K562 (cell line): Measurements from ENCODE around the gene LIPM. TPM values are rescaled to one million over a fixed set of nuclear protein-coding genes. Genes with fewer than 3 reads are reported as not detected.

ENCODE experiments used
- ATAC-seq: fragments of 200-7000 bp; cut with Tn5 transposase; 3 replicates; pipeline ENCODE4 v1.9.1; 2020; ENCODE audit warnings: moderate library complexity
- BruUV-seq: library from RNA; stranded (reverse); fragments of 400-500 nt; replicated peaks from 2 replicates; lab custom pipeline; 2021; lab: Mats Ljungman, UMichigan
- CTCF ChIA-PET: fragments of 300-600 bp; formaldehyde crosslinking; extraction: SDS; loops from one replicate; lab custom pipeline; 2021; ENCODE audit warnings: low intra/inter-chr PET ratio; lab: Yijun Ruan, JAX
- POLR2A ChIA-PET: fragments of 300-600, 350-650 bp; sonication (Branson Sonifier 250); formaldehyde crosslinking; extraction: SDS; loops from one replicate; lab custom pipeline; 2021; ENCODE audit warnings: antibody characterized with exemption, inconsistent platforms; lab: Yijun Ruan, JAX
- DNase-seq, 4 experiments: peaks; one replicate each; pipeline versions ENCODE4 v3.0.0 to v3.0.0-alpha.2; 2011 to 2018; ENCODE audit warnings: low spot score in 3 of 4, mixed read lengths in 3 of 4; ENCODE audit errors: extremely low read depth in 1 of 4
- FAIRE-seq: peaks from 2 replicates; lab custom pipeline; 2011; peaks lifted over from hg19 to GRCh38; lab: Jason Lieb, UNC
- H2AFZ ChIP-seq: 2 replicates; pipeline ENCODE4 v1.6.0; 2011; ENCODE audit warnings: low read depth, low read length, control low read depth, inconsistent platforms
- H3K27ac ChIP-seq: fragments of 200-600 bp; 3 replicates; pipeline ENCODE4 v1.8.0; 2011; ENCODE audit warnings: low read depth, mild to moderate bottlenecking, control low read depth, inconsistent platforms, low read length, moderate library complexity, mixed read lengths; ENCODE audit errors: extremely low read depth
- H3K27me3 ChIP-seq, 2 experiments: fragments of 300-600 bp in 1 of 2; 2 replicates in 1 of 2; 3 replicates in 1 of 2; pipeline versions ENCODE4 v1.6.0 to v1.8.0; 2011; ENCODE audit warnings: inconsistent platforms in 2 of 2, low read length in 2 of 2, mild to moderate bottlenecking in 1 of 2, mixed read lengths in 1 of 2, moderate library complexity in 1 of 2; ENCODE audit not compliant: control insufficient read depth in 2 of 2, insufficient read depth in 2 of 2
- H3K36me3 ChIP-seq: fragments of 300-600 bp; 3 replicates; pipeline ENCODE4 v1.8.0; 2011; ENCODE audit warnings: mild to moderate bottlenecking, low read length, inconsistent platforms; ENCODE audit not compliant: control insufficient read depth, insufficient read depth
- H3K4me1 ChIP-seq, 2 experiments: fragments of 200-600 bp in 1 of 2; replicated peaks in 1 of 2; 2 replicates in 1 of 2; 3 replicates in 1 of 2; pipeline versions ENCODE4 v1.5.1 to v1.8.0; 2011; ENCODE audit warnings: inconsistent platforms in 2 of 2, low read length in 2 of 2, mild to moderate bottlenecking in 1 of 2, mixed read lengths in 1 of 2, moderate library complexity in 1 of 2; ENCODE audit not compliant: control insufficient read depth in 2 of 2, insufficient read depth in 2 of 2
- H3K4me2 ChIP-seq: 2 replicates; pipeline ENCODE4 v1.6.1; 2011; ENCODE audit warnings: low read length, control low read depth, inconsistent platforms, mixed read lengths; ENCODE audit not compliant: insufficient read depth
- H3K4me3 ChIP-seq: fragments of 200-600 bp; sonication (generic), shearing (Covaris generic); 2 replicates; pipeline ENCODE4 v1.5.1; 2016; ENCODE audit warnings: control low read depth, inconsistent platforms
- H3K79me2 ChIP-seq: fragments of 200-600 bp; 3 replicates; pipeline ENCODE4 v1.8.0; 2011; ENCODE audit warnings: low read length, inconsistent platforms; ENCODE audit not compliant: control insufficient read depth, insufficient read depth
- H3K9ac ChIP-seq, 2 experiments: 2 replicates each; pipeline versions ENCODE4 v1.6.0 to v1.6.1; 2011; ENCODE audit warnings: low read depth in 2 of 2, low read length in 2 of 2, control low read depth in 1 of 2, inconsistent platforms in 1 of 2, mild to moderate bottlenecking in 1 of 2, mixed read lengths in 1 of 2; ENCODE audit not compliant: insufficient read depth in 1 of 2
- H3K9me1 ChIP-seq: one replicate; pipeline ENCODE4 v1.6.0; 2011; ENCODE audit warnings: inconsistent platforms, mild to moderate bottlenecking, low read length, moderate library complexity; ENCODE audit not compliant: control insufficient read depth, insufficient read depth
- H3K9me3 ChIP-seq: replicated peaks from 2 replicates; pipeline ENCODE4 v1.5.1; 2011; ENCODE audit warnings: low read depth, low read length, inconsistent platforms; ENCODE audit not compliant: control insufficient read depth, insufficient read depth
- H4K20me1 ChIP-seq: replicated peaks from 2 replicates; pipeline ENCODE4 v1.6.1; 2011; ENCODE audit warnings: low read length, inconsistent platforms, mixed read lengths; ENCODE audit not compliant: control insufficient read depth, insufficient read depth
- ASH1L ChIP-seq: fragments of 450-650 bp; IDR thresholded peaks from 2 replicates; pipeline ENCODE4 v1.6.1; 2018; ENCODE audit warnings: borderline replicate concordance, mild to moderate bottlenecking, low read depth; ENCODE audit not compliant: partially characterized antibody
- ATF7 ChIP-seq: fragments of 450-650 bp; IDR thresholded peaks from 2 replicates; pipeline ENCODE4 v1.7.1; 2014; ENCODE audit warnings: mild to moderate bottlenecking, moderate library complexity
- CBFA2T3 ChIP-seq: fragments of 450-650 bp; IDR thresholded peaks from 2 replicates; pipeline ENCODE4 v1.6.1; 2017
- CREB3 ChIP-seq: fragments of 450-650 bp; conservative IDR thresholded peaks from 2 replicates; pipeline ENCODE4 v1.6.1; 2016; ENCODE audit warnings: missing genetic modification characterization, low read depth, mild to moderate bottlenecking, missing compliant biosample characterization, moderate library complexity
- CTCFL ChIP-seq: IDR thresholded peaks from 2 replicates; pipeline ENCODE4 v1.6.1; 2011; ENCODE audit warnings: borderline replicate concordance, low read depth, mild to moderate bottlenecking, moderate library complexity, low read length; ENCODE audit not compliant: insufficient read depth, poor library complexity, severe bottlenecking
- ESRRB ChIP-seq: fragments of 250-450 bp; sonication (Bioruptor Pico); IDR thresholded peaks from 2 replicates; pipeline ENCODE4 v1.5.0; 2020; ENCODE audit warnings: mild to moderate bottlenecking, moderate library complexity, borderline replicate concordance
- FOXJ3 ChIP-seq: sonication (generic); formaldehyde crosslinking; IDR thresholded peaks from 2 replicates; pipeline ENCODE4 v1.4.0; 2020; ENCODE audit warnings: mild to moderate bottlenecking, missing genetic modification reagents
- HMG20A ChIP-seq: fragments of 450-650 bp; formaldehyde crosslinking; conservative IDR thresholded peaks from 2 replicates; pipeline ENCODE4 v1.4.0; 2020; ENCODE audit warnings: mild to moderate bottlenecking, mixed read lengths
- HNRNPL ChIP-seq: fragments of 200-400 bp; formaldehyde crosslinking; IDR thresholded peaks from 2 replicates; pipeline ENCODE4 v1.6.1; 2017; ENCODE audit warnings: low read depth, mild to moderate bottlenecking, low read length
- IRF2 ChIP-seq: sonication (generic); formaldehyde crosslinking; IDR thresholded peaks from 2 replicates; pipeline ENCODE4 v1.8.1; 2022; ENCODE audit warnings: mild to moderate bottlenecking, missing genetic modification reagents
- PHF20 ChIP-seq: fragments of 450-650 bp; IDR thresholded peaks from 2 replicates; pipeline ENCODE4 v1.6.1; 2018; ENCODE audit not compliant: partially characterized antibody
- POLR2A ChIP-seq: fragments of 450-650 bp; conservative IDR thresholded peaks from 2 replicates; pipeline ENCODE4 v1.6.1; 2016
- PRPF4 ChIP-seq: fragments of 200-400 bp; formaldehyde crosslinking; IDR thresholded peaks from one replicate; pipeline ENCODE4 v1.6.1; 2017; ENCODE audit warnings: low read length, low read depth, mild to moderate bottlenecking; ENCODE audit not compliant: insufficient read depth, poor library complexity, severe bottlenecking
- RFX1 ChIP-seq: fragments of 450-650 bp; IDR thresholded peaks from 2 replicates; pipeline ENCODE4 v1.6.1; 2016; ENCODE audit warnings: mild to moderate bottlenecking, moderate library complexity
- SMAD4 ChIP-seq: fragments of 250-450 bp; sonication (Bioruptor Pico); conservative IDR thresholded peaks from 2 replicates; pipeline ENCODE4 v1.8.0; 2021; ENCODE audit warnings: inconsistent platforms, mild to moderate bottlenecking, moderate library complexity
- SREBF2 ChIP-seq: sonication (generic); formaldehyde crosslinking; IDR thresholded peaks from 2 replicates; pipeline ENCODE4 v1.4.0; 2020; ENCODE audit warnings: mild to moderate bottlenecking, missing genetic modification reagents
- STAG1 ChIP-seq: sonication (generic); formaldehyde crosslinking; IDR thresholded peaks from 2 replicates; pipeline ENCODE4 v1.5.0; 2020; ENCODE audit warnings: missing genetic modification reagents, borderline replicate concordance
- TAL1 ChIP-seq: fragments of 450-650 bp; IDR thresholded peaks from 2 replicates; pipeline ENCODE4 v1.6.1; 2016; ENCODE audit warnings: mild to moderate bottlenecking
- TCF3 ChIP-seq: sonication (generic); formaldehyde crosslinking; IDR thresholded peaks from 2 replicates; pipeline ENCODE4 v1.4.0; 2020; ENCODE audit warnings: mild to moderate bottlenecking, missing genetic modification reagents
- ZNF23 ChIP-seq: fragments of 250-450 bp; sonication (Bioruptor Pico); IDR thresholded peaks from 2 replicates; pipeline ENCODE4 v1.4.0; 2020; ENCODE audit warnings: mild to moderate bottlenecking
- WGBS: fragments of 100-300 bp; shearing (Covaris generic); methylation state at CpG from one replicate; pipeline ENCODE4 v1.1.6; 2016; ENCODE audit warnings: low coverage, mixed read lengths; ENCODE audit not compliant: insufficient coverage; ENCODE audit errors: missing lambda C conversion rate; 5-methylcytosine and 5-hydroxymethylcytosine counted together
- in situ Hi-C: fragments of 300-500 bp; cut with MboI; formaldehyde crosslinking; loops from 4 replicates; pipeline ENCODE4 v1.15.0; 2018; ENCODE audit warnings: inconsistent platforms, mixed read lengths
- intact Hi-C: fragments of 100-400 bp; cut with micrococcal nuclease; formaldehyde crosslinking; loops from 2 replicates; pipeline ENCODE4 v1.14.2; 2022
- polyA plus RNA-seq, 8 experiments: library from polyadenylated mRNA; depleted of rRNA in 4 of 8; stranded (reverse) in 5 of 8; unstranded in 3 of 8; fragments of >200 nt; fragmentation: Nextera tagmentation in 2 of 8; fragmentation: Illumina TruSeq in 1 of 8; extraction: Ambion mirVana in 2 of 8; extraction: Trizol in 1 of 8; gene quantifications; 2 replicates each; pipeline versions ENCODE4 v1.2.1 to v1.2.3, GENCODE V29; 2011 to 2014; ENCODE audit warnings: inconsistent platforms in 1 of 8, missing spikeins in 1 of 8
- total RNA-seq, 7 experiments: library from RNA; depleted of rRNA in 6 of 7; stranded (reverse); fragments of >200 nt in 6 of 7; fragmentation: Illumina TruSeq in 2 of 7; extraction: Trizol in 2 of 7; gene quantifications; 2 replicates each; pipeline versions ENCODE4 v1.2.1 to v1.2.3, GENCODE V29; 2011 to 2021; ENCODE audit warnings: low replicate concordance in 1 of 7

Gene LIPM
- total and polyA plus RNA-seq, 9 of the 15 experiments (the other 6 are each of a cell fraction or from before 2014, with no cell fraction given): not detected

GRCh38 chr10:88866454-88866853 lies 63.9 kb downstream of the LIPM start:
- Histone ChIP-seq H3K9ac (no peak overlapping the region), H3K9me3 (no peaks in the 10 kb centered on the region), H3K9me1 (no peaks in the 10 kb centered on the region), H3K36me3 (no peaks in the 10 kb centered on the region), H3K4me3 (no peak overlapping the region), H3K27ac (no peak overlapping the region), H3K4me1 (no peaks in the 10 kb centered on the region), H2AFZ (no peak overlapping the region), H3K27me3 (no peaks in the 10 kb centered on the region), H3K79me2 (no peaks in the 10 kb centered on the region)
- POLR2A ChIA-PET: no interaction called here
- no peak for DNase-seq
- intact Hi-C loops: no loop called here
- no peak for TF ChIP-seq HNRNPL
- TF ChIP-seq ATF7: no peak
- no peak for TF ChIP-seq PHF20
- no peak for TF ChIP-seq PRPF4
- no peak for TF ChIP-seq RFX1
- TF ChIP-seq ASH1L: no peak
- TF ChIP-seq SMAD4 (CRISPR knock-in tag): no peak
- TF ChIP-seq POLR2A: no peak
- TF ChIP-seq TCF3 (CRISPR knock-in tag): no peak
- TF ChIP-seq IRF2 (CRISPR knock-in tag): no peak
- TF ChIP-seq ESRRB (CRISPR knock-in tag): no peak
- no peak for TF ChIP-seq STAG1
- no peak for TF ChIP-seq FOXJ3
- TF ChIP-seq ZNF23 (CRISPR knock-in tag): no peak
- no peak for TF ChIP-seq HMG20A
- no peak for TF ChIP-seq CBFA2T3
- no peak for TF ChIP-seq TAL1
- TF ChIP-seq SREBF2 (CRISPR knock-in tag): no peak
- no peak for TF ChIP-seq CTCFL
- no peak for TF ChIP-seq CREB3 (tag)
- TF ChIP-seq, all 486 proteins: peak for 0
- ATAC-seq (no peak), FAIRE-seq (no peak)
- WGBS: 0% methylated on average over 1 of the region's 2 CpGs
- in situ Hi-C loops: no loop called here
- Histone ChIP-seq H4K20me1 (no peaks in the 10 kb centered on the region), H3K4me2 (no peak overlapping the region)
- no TSS peak for BruUV-seq
- CTCF ChIA-PET: no interaction called here
